HG02840 (cell line): ENCODE results near the gene SRA1.
"Not testable (repeated sequence)": the region's sequence is repeated elsewhere in the genome, so short reads cannot be mapped to it uniquely, and the experiment has no call there.

Experiments used
- ATAC-seq: cut with Tn5 transposase; IDR thresholded peaks from one replicate; pipeline ENCODE4 v1.9.1; 2021; ENCODE audit warnings: mild to moderate bottlenecking, moderate library complexity, moderate number of reproducible peaks; ENCODE audit not compliant: unreplicated experiment, low FRiP score

SRA1 gene

GRCh38 chr5:140557136-140557805 lies at the start of gene SRA1:
Gene SRA1 (minus strand): TSS chr5:140557473. CDS start chr5:140557452, 21 bp downstream.
- peak; percentile 96 for ATAC-seq

GRCh38 chr5:140607031-140607430 lies 49.8 kb upstream of the SRA1 start:
- no peak for ATAC-seq

GRCh38 chr5:140605879-140606278 lies 48.6 kb upstream of the SRA1 start:
- no peak for ATAC-seq

GRCh38 chr5:140603734-140604133 lies 46.5 kb upstream of the SRA1 start:
- ATAC-seq = no peak

GRCh38 chr5:140603446-140603698 lies 46.1 kb upstream of the SRA1 start:
- not testable (repeated sequence) for ATAC-seq

- no peak for ATAC-seq
Observed at GRCh38 chr5:140602147-140602546, 44.9 kb upstream of the SRA1 start.

- ATAC-seq = no peak
Observed at GRCh38 chr5:140600096-140600495, 42.8 kb upstream of the SRA1 start.

- ATAC-seq = no peak
Observed at GRCh38 chr5:140598836-140599235, 41.6 kb upstream of the SRA1 start.

GRCh38 chr5:140596321-140596741 lies 39.1 kb upstream of the SRA1 start:
- ATAC-seq = no peak

- ATAC-seq = no peak
Observed at GRCh38 chr5:140595538-140596300, 38.4 kb upstream of the SRA1 start.

GRCh38 chr5:140594169-140594568 lies 36.9 kb upstream of the SRA1 start:
- ATAC-seq = no peak

- ATAC-seq = not testable (repeated sequence)
Observed at GRCh38 chr5:140593070-140593469, 35.8 kb upstream of the SRA1 start.

GRCh38 chr5:140591747-140592372 lies 34.6 kb upstream of the SRA1 start:
- no peak for ATAC-seq

- no peak for ATAC-seq
Observed at GRCh38 chr5:140590861-140591260, 33.6 kb upstream of the SRA1 start.

- ATAC-seq = no peak
Observed at GRCh38 chr5:140588311-140589070, 31.2 kb upstream of the SRA1 start.

- ATAC-seq = no peak
Observed at GRCh38 chr5:140587495-140587894, 30.2 kb upstream of the SRA1 start.

GRCh38 chr5:140579188-140579747 lies 22.0 kb upstream of the SRA1 start:
- ATAC-seq = not testable (repeated sequence)

- ATAC-seq = no peak
Observed at GRCh38 chr5:140576776-140577201, 19.5 kb upstream of the SRA1 start.

- ATAC-seq = no peak
Observed at GRCh38 chr5:140575309-140575708, 18.0 kb upstream of the SRA1 start.

- no peak for ATAC-seq
Observed at GRCh38 chr5:140574165-140574564, 16.9 kb upstream of the SRA1 start.

GRCh38 chr5:140573683-140574082 lies 16.4 kb upstream of the SRA1 start:
- no peak for ATAC-seq
